WERI-Rb-1 (cell line): ENCODE measurements around the gene GPR158.

Experiments used
- DNase-seq: peaks from one replicate; pipeline ENCODE4 v3.0.0-alpha.2; 2020
- H3K27ac ChIP-seq: fragments of 250-450 bp; sonication (Bioruptor Pico); 2 replicates; pipeline ENCODE4 v1.5.1; 2020; ENCODE audit warnings: mild to moderate bottlenecking, moderate library complexity
- H3K27me3 ChIP-seq: fragments of 250-450 bp; sonication (Bioruptor Pico); 2 replicates; pipeline ENCODE4 v1.5.1; 2021; ENCODE audit warnings: mild to moderate bottlenecking, low read depth, moderate library complexity; ENCODE audit not compliant: insufficient read depth, severe bottlenecking
- H3K36me3 ChIP-seq: fragments of 250-450 bp; sonication (Bioruptor Pico); 2 replicates; pipeline ENCODE4 v1.5.1; 2020; ENCODE audit warnings: mild to moderate bottlenecking, moderate library complexity
- H3K4me3 ChIP-seq: 2 replicates; pipeline ENCODE4 v1.5.1; 2011; ENCODE audit warnings: low read depth, mild to moderate bottlenecking, control low read depth, low read length
- H3K9me3 ChIP-seq: fragments of 250-450 bp; sonication (Bioruptor Pico); 2 replicates; pipeline ENCODE4 v1.5.1; 2021; ENCODE audit warnings: mild to moderate bottlenecking, moderate library complexity; ENCODE audit not compliant: severe bottlenecking
- CTCF ChIP-seq: IDR thresholded peaks from 2 replicates; pipeline ENCODE4 v1.5.1; 2011; ENCODE audit warnings: low read depth, mild to moderate bottlenecking, control low read depth, inconsistent platforms, low read length

GPR158 gene

GRCh38 chr10:25170627-25171026 is 4.2 kb upstream of the GPR158 start:
- TF ChIP-seq CTCF = no peak
- Histone ChIP-seq H3K27me3 (peaks cover 4% of the 10 kb centered on the region), H3K9me3 (no peaks in the 10 kb centered on the region), H3K27ac (no peak overlapping the region), H3K36me3 (no peaks in the 10 kb centered on the region), H3K4me3 (no peak overlapping the region)
- DNase-seq = no peak

GRCh38 chr10:25175527-25176420 is 973 bp downstream of the GPR158 start:
- Histone ChIP-seq H3K4me3 (peak overlapping the region; percentile 78), H3K36me3 (no peaks in the 10 kb centered on the region), H3K9me3 (no peaks in the 10 kb centered on the region), H3K27me3 (peaks cover 14% of the 10 kb centered on the region), H3K27ac (no peak overlapping the region)
- peak; percentile 7 for DNase-seq
- TF ChIP-seq CTCF = no peak

- peak; percentile 15 for DNase-seq
- Histone ChIP-seq H3K4me3 (peak overlapping the region; percentile 78), H3K27ac (no peak overlapping the region), H3K9me3 (no peaks in the 10 kb centered on the region), H3K27me3 (peaks cover 14% of the 10 kb centered on the region), H3K36me3 (no peaks in the 10 kb centered on the region)
- TF ChIP-seq CTCF = 0 out of 2 replicates have a peak, but pooled peaks have one; percentile 4
These were observed 1.7 kb downstream of the GPR158 start for GRCh38 chr10:25176421-25176968.

- Histone ChIP-seq H3K27ac (no peak overlapping the region), H3K36me3 (no peaks in the 10 kb centered on the region), H3K27me3 (peaks cover 14% of the 10 kb centered on the region), H3K4me3 (peak overlapping the region; percentile 78; the same call in 1 of the 2 replicates), H3K9me3 (no peaks in the 10 kb centered on the region)
- DNase-seq = no peak
- no peak for TF ChIP-seq CTCF
These were observed 2.4 kb downstream of the GPR158 start for GRCh38 chr10:25177093-25177753.

GRCh38 chr10:25177754-25178135 is 2.9 kb downstream of the GPR158 start:
- Histone ChIP-seq H3K9me3 (no peaks in the 10 kb centered on the region), H3K4me3 (no peak overlapping the region), H3K27ac (no peak overlapping the region), H3K27me3 (peaks cover 14% of the 10 kb centered on the region), H3K36me3 (no peaks in the 10 kb centered on the region)
- peak; percentile 13 for DNase-seq
- TF ChIP-seq CTCF = no peak
